Vein endothelial cell (primary cell): Measurements from ENCODE around the gene IL12B. TPM values are rescaled to one million over a fixed set of nuclear protein-coding genes. Genes with fewer than 3 reads are reported as not detected.

ENCODE experiments used
- small RNA-seq: library from RNA; depleted of rRNA; stranded (forward); fragments of <200 nt; gene quantifications from one replicate; pipeline ENCODE3, GENCODE V24; 2012
- total RNA-seq: library from RNA; depleted of rRNA; stranded (reverse); fragments of >200 nt; gene quantifications from 2 replicates; pipeline ENCODE4 v1.2.3, GENCODE V29; 2012

The IL12B gene
- not detected in 2 replicates for total RNA-seq

DNA sequence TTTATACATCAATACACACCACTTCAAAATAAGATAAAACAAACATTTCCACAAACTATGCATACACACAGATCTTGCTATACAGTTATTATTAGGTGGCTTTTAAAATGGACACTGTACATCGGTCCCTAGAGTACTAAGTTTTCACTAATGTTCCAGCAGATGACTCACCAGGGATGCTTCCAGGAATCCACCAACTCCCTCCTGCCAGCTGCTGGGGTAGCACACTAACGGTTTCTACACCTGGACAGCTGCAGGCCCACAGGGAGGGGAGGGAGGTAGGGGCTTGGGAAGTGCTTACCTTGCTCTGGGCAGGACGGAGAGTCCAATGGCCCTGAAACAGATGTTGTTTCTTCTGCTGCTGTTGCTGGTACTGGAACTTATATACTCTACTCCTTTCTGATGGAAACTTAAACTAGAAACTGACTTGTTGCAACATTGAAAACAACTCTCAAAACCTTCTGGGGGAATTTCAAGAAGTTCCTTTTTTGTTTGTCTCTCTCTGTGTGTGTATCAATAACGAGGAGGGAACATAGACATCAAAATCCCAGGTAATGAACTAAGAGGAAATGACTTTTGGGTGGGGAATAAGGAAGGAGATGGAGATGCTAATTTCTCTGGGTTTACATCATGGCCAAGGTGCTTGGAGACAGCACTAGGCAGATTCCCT is at the start of gene IL12B:
Gene IL12B (minus strand): TSS at position 357 of the 670 bp plus-strand sequence. CDS start 3,705 bp downstream, outside the sequence.

Small RNA genes lying within 50 kb of the gene (small RNA-seq; reads per million reads assigned to genes)
- gene RNU4ATAC2P, result not detected

Other genes with a start within 250 kb of the IL12B start
- 1.6 and 2.0 TPM in 2 replicates for gene EBF1, start 230.6 kb downstream of the IL12B start, total RNA-seq
- gene RNF145, start 120.9 kb downstream of the IL12B start, total RNA-seq, result 32.3 and 34.7 TPM in 2 replicates
- gene UBLCP1, start 67.2 kb downstream of the IL12B start, total RNA-seq, result 25.5 and 27.5 TPM in 2 replicates